Measurements from ENCODE around the gene FUZ. TPM values are rescaled to one million over a fixed set of nuclear protein-coding genes. Genes with fewer than 3 reads are reported as not detected.

Gene FUZ
- polyA plus RNA-seq, 1 of the 3 experiments (the other 2 are of a cell fraction) = 29.9 TPM

GRCh38 chr19:49854378-49855263 is 41.5 kb upstream of the FUZ start:
- no peak overlapping the region for H3K4me3 ChIP-seq (ENCODE audit: low read depth in 2 of 2, low read length in 1 of 2)
- DNase-seq = no peak
- no peak overlapping the region for H3K4me2 ChIP-seq
- CTCF ChIA-PET = interaction anchor here (0.6 to 4.2 kb wide), 3 partner anchors 9 to 51 kb away, joined by 4 to 20 read pairs (median 4); no protein-coding TSS in a partner anchor
- H3K4me1 ChIP-seq (ENCODE audit: control insufficient read depth in 1 of 2, insufficient read depth in 2 of 2, low read depth in 1 of 2, low read length in 1 of 2) = peaks cover 13 to 30% of the 10 kb centered on the region in 2 experiments; a peak in 3 of 4 replicates
- no peak overlapping the region; a peak in 1 of 4 replicates for H3K27ac ChIP-seq (ENCODE audit: low read depth in 2 of 2, low read length in 1 of 2)
- H3K9me2 ChIP-seq = no peaks in the 10 kb centered on the region
- peaks cover 67% of the 10 kb centered on the region for H4K20me1 ChIP-seq (ENCODE audit: insufficient read depth)
- no peak overlapping the region for H3K9ac ChIP-seq
- POLR2A ChIA-PET = interaction anchor here (1.3 kb wide), 1 partner anchor 11 kb away, joined by 3 read pairs; no protein-coding TSS in a partner anchor
- peaks cover 59% of the 10 kb centered on the region for H3F3A ChIP-seq (replicated peaks; ENCODE audit: insufficient read depth)
- 87% methylated on average over 8 of the region's 39 CpGs for WGBS (ENCODE audit: low lambda C conversion rate)
- H3K79me2 ChIP-seq (ENCODE audit: insufficient read depth) = peaks cover 44% of the 10 kb centered on the region
- no peaks in the 10 kb centered on the region for H3K27me3 ChIP-seq (ENCODE audit: insufficient read depth)
- H2AFZ ChIP-seq (ENCODE audit: low read depth) = no peak overlapping the region
- peaks cover 12 to 30% of the 10 kb centered on the region in 2 experiments for H3K36me3 ChIP-seq (replicated peaks in 1 of 2; ENCODE audit: control insufficient read depth in 1 of 2, insufficient read depth in 2 of 2, low read length in 1 of 2)
- TF ChIP-seq EZH2phosphoT487 (IDR thresholded peaks at IDR 0.05; ENCODE audit: borderline replicate concordance, low read depth) (no peak), PBX3 (IDR thresholded peaks at IDR 0.05) (peak; percentile 4; the same call in 1 of the 2 replicates), SIN3A (IDR thresholded peaks at IDR 0.05; ENCODE audit: borderline replicate concordance, low read depth, low read length) (0 out of 2 replicates have a peak, but pooled peaks have one; percentile 4)
- no peaks in the 10 kb centered on the region for H3K9me3 ChIP-seq

- ChIA-PET POLR2A (interaction anchor here (1.3 kb wide), 1 partner anchor 11 kb away, joined by 3 read pairs; no protein-coding TSS in a partner anchor), CTCF (interaction anchor here (0.6 to 4.2 kb wide), 3 partner anchors 10 to 50 kb away, joined by 4 to 20 read pairs (median 4); no protein-coding TSS in a partner anchor)
- Histone ChIP-seq H3K4me3 (ENCODE audit: low read depth in 2 of 2, low read length in 1 of 2) (no peak overlapping the region), H3K9me2 (no peaks in the 10 kb centered on the region), H3K27ac (ENCODE audit: low read depth in 2 of 2, low read length in 1 of 2) (peak overlapping the region in 1 of 2 experiments; percentile 31; a peak in 1 of 4 replicates), H3F3A (replicated peaks; ENCODE audit: insufficient read depth) (peaks cover 55% of the 10 kb centered on the region), H3K36me3 (replicated peaks in 1 of 2; ENCODE audit: control insufficient read depth in 1 of 2, insufficient read depth in 2 of 2, low read length in 1 of 2) (peaks cover 12 to 29% of the 10 kb centered on the region in 2 experiments), H3K9ac (no peak overlapping the region), H3K27me3 (ENCODE audit: insufficient read depth) (no peaks in the 10 kb centered on the region), H3K9me3 (no peaks in the 10 kb centered on the region), H3K4me1 (ENCODE audit: control insufficient read depth in 1 of 2, insufficient read depth in 2 of 2, low read depth in 1 of 2, low read length in 1 of 2) (peaks cover 11 to 32% of the 10 kb centered on the region in 2 experiments; a peak in 3 of 4 replicates), H4K20me1 (ENCODE audit: insufficient read depth) (peaks cover 63% of the 10 kb centered on the region), H2AFZ (ENCODE audit: low read depth) (no peak overlapping the region), H3K4me2 (peak overlapping the region; percentile 90), H3K79me2 (ENCODE audit: insufficient read depth) (peaks cover 51% of the 10 kb centered on the region)
- DNase-seq = no peak
- no peak for TF ChIP-seq TEAD4 (IDR thresholded peaks at IDR 0.05; ENCODE audit: borderline replicate concordance, insufficient read depth)
- TF ChIP-seq MXI1 (IDR thresholded peaks at IDR 0.05; ENCODE audit: low read depth, low read length) = no peak
- no peak for TF ChIP-seq NRF1 (IDR thresholded peaks at IDR 0.05; ENCODE audit: low read depth, low read length)
- no peak for TF ChIP-seq RCOR1 (IDR thresholded peaks at IDR 0.05; ENCODE audit: low read length)
- 97% methylated on average over 6 of the region's 10 CpGs for WGBS (ENCODE audit: low lambda C conversion rate)
Observed at GRCh38 chr19:49853852-49854377, 40.8 kb upstream of the FUZ start.

Measured in SK-N-SH (cell line).